AG10803 (cell line): Measurements from ENCODE around the gene TROAP.

Experiments
- DNase-seq: peaks from one replicate; pipeline ENCODE4 v3.0.0; 2010; ENCODE audit warnings: low read depth
- H3K4me3 ChIP-seq: 2 replicates; pipeline ENCODE4 v1.5.1; 2011; ENCODE audit warnings: mild to moderate bottlenecking, low read length, control low read depth
- TF ChIP-seq, protein P1 (sequence below): conservative IDR thresholded peaks from 2 replicates; pipeline ENCODE4 v1.5.1; 2011; ENCODE audit warnings: mild to moderate bottlenecking, low read length, control low read depth, inconsistent platforms

TROAP gene

DNA sequence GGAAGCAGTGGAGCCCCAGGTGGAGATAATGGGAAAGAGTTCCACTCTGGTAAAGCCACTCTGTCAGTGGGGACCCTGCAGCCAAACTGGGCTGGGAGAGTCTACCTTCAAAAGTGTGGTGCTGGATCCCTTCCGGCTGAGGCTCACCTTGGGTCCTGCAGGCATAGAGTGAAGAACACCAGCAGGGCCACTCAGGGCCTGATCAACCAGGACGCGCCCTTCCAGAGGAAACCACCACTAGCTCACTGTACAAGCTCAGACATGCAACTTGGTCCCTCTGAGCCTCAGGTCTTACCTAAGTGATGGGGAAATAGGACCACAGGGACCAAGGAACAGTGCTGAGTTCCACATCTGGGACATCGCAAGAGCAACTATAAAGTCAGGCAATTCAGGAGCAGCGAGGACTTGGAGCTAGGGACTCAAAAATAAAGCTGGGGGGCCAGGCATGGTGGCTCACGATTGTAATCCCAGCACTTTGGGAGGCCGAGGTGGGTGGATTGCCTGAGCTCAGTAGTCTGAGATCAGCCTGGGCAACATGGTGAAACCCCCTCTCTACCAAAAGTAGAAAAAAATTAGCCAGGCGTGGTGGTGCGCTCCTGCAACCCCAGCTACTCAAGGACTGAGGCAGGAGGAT lies 34.0 kb upstream of the TROAP start:
- TF ChIP-seq, protein P1, sequence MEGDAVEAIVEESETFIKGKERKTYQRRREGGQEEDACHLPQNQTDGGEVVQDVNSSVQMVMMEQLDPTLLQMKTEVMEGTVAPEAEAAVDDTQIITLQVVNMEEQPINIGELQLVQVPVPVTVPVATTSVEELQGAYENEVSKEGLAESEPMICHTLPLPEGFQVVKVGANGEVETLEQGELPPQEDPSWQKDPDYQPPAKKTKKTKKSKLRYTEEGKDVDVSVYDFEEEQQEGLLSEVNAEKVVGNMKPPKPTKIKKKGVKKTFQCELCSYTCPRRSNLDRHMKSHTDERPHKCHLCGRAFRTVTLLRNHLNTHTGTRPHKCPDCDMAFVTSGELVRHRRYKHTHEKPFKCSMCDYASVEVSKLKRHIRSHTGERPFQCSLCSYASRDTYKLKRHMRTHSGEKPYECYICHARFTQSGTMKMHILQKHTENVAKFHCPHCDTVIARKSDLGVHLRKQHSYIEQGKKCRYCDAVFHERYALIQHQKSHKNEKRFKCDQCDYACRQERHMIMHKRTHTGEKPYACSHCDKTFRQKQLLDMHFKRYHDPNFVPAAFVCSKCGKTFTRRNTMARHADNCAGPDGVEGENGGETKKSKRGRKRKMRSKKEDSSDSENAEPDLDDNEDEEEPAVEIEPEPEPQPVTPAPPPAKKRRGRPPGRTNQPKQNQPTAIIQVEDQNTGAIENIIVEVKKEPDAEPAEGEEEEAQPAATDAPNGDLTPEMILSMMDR = no peak
- no peak for DNase-seq
- H3K4me3 ChIP-seq = no peak overlapping the region

DNA sequence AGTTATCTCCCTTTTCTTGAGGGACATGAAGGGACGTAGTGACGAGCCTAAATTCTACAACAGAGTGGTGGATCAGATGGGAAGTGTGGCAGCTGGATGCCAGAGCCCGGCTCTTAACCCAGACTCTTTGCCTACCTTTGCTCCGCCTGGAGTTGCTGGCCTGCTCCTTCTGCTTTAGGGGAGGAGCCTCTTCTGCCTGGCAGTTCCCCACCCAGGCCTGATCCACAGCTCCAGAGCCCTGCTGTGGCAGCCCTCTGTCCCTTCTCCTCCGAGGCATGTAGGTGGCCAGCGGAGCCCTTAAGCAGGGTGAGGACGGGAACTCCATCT lies 30.4 kb upstream of the TROAP start:
- no peak overlapping the region for H3K4me3 ChIP-seq
- TF ChIP-seq, protein P1 = no peak
- no peak for DNase-seq

DNA sequence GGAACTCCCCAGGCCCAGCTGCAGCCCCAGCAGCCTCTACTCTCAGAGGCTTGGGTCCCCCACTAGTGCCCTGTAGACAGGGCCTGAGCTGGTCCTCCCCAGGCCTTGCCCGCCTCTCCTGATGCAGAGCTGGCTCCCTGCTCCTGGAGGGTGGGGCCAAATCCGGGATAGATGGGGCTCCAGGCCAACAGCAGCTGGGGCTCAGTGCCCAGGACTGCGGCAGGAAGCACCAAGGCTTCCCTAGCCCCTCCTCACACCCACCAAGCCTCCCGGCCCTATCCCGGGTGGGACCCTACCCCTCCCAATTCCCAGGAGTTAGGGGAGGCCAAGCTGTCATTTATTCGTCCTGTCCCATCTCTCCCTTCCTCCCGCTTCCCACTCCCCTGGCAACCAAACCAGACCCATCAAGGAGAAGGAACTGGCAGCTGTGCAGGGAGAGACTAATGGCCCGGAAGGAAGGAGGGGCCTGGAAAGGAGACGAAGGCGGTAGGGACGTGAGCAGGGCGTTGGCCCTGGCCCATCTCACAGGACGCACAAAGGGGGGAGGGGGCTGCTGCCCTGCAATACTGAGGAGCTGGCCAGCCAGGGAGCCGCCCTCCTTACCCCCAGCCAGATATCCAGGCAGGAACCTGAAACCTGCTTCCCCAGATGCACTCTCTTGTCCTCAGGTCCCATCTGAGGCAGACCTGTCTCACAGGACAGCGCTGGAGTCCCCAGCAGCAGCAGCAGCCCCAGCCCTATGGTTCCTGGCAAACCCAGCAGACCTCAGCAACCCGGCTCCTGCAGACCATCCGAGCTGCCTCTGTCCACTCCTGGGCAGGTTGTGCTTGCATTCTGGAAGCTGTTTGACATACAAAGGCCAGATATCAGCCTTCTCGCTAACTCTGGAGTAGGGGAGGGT lies 29.7 kb upstream of the TROAP start:
- TF ChIP-seq, protein P1 = no peak
- no peak overlapping the region for H3K4me3 ChIP-seq
- DNase-seq = no peak

DNA sequence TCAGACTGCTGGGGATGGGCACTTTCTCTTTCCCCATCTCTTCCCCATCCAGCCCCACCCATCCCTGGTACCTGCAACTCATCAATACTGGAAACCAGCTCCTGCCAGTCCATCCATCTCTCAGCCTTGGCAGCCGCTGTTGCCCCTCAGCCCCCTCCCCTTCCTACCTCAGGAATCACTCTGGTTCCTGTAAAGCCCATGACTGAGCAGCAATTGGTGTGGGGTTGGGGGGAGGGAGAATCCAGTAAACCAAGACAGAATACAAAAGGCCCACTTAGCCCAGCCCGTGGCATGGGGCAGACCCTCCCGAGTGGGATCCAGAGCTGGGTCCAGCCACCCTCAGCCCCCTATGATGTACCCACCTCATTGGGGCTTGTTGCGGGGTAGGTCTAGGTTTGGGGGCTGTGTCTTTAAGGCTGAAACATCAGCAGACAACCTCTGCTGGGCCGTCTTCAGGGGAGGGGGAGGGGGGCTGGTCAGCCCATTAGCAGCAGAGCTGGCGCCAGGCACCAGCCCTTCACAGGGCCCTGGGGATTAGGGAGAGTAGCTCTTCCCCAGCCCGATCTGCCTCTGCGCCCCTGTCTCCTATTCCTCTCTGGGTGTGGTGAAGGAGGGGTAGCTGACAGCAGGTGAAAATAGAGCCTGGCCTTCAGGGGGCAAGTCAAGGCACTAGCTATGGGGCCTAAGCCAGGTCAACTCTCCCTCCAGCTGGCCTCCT lies 28.8 kb upstream of the TROAP start:
- TF ChIP-seq, protein P1 = no peak
- no peak overlapping the region for H3K4me3 ChIP-seq
- DNase-seq = no peak

DNA sequence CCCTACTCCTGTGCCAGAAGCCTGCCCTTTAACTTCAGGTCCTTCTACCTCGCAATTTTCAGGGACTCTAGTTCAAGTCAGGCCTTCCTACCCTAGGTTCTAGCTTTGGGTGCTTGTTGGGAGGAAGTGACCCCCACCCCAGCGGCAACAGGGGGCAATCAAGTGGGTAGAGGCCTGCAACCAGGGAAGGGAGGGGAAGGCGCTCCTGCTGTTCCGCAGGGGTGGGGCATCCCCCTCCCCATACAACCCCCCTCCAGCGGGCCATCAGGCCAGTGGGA lies 28.3 kb upstream of the TROAP start:
- TF ChIP-seq, protein P1 = no peak
- DNase-seq = no peak
- H3K4me3 ChIP-seq = no peak overlapping the region

DNA sequence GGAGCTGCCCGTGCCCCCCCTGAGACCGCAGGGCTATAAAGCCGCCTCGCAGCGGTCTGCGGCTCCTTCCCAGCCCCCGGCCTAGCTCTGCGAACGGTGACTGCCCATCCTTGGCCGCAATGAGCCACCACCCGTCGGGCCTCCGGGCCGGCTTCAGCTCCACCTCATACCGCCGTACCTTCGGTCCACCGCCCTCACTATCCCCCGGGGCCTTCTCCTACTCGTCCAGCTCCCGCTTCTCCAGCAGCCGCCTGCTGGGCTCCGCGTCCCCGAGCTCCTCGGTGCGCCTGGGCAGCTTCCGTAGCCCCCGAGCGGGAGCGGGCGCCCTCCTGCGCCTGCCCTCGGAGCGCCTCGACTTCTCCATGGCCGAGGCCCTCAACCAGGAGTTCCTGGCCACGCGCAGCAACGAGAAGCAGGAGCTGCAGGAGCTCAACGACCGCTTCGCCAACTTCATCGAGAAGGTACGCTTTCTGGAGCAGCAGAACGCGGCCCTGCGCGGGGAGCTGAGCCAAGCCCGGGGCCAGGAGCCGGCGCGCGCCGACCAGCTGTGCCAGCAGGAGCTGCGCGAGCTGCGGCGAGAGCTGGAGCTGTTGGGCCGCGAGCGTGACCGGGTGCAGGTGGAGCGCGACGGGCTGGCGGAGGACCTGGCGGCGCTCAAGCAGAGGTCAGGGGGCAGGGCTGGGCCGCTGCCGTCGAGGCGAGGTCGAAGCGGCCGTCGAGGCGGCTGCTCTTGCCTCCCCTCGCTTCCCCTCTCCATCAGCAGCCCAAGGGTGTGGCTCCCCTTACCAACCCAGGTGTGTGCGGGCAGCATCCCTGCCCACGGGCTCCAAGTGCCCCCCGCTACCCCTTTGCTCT lies 27.7 kb upstream of the TROAP start, which contains the start of gene PRPH:
TSS of gene PRPH (plus strand) at position 66 of the 855 bp plus-strand sequence. CDS start at position 120, 54 bp downstream.
- no peak within 1 kb of the TSS for H3K4me3 ChIP-seq
- TF ChIP-seq, protein P1 = no peak
- DNase-seq = no peak
